Measurements from ENCODE around the gene SPDYE2. TPM values are rescaled to one million over a fixed set of nuclear protein-coding genes. Genes with fewer than 3 reads are reported as not detected.
"Not testable (repeated sequence)": the region's sequence is repeated elsewhere in the genome, so short reads cannot be mapped to it uniquely, and the experiment has no call there.

The SPDYE2 gene
- total and polyA plus RNA-seq, 2 experiments from 2014 or later, result 2.4 TPM; not detected in 1

DNA sequence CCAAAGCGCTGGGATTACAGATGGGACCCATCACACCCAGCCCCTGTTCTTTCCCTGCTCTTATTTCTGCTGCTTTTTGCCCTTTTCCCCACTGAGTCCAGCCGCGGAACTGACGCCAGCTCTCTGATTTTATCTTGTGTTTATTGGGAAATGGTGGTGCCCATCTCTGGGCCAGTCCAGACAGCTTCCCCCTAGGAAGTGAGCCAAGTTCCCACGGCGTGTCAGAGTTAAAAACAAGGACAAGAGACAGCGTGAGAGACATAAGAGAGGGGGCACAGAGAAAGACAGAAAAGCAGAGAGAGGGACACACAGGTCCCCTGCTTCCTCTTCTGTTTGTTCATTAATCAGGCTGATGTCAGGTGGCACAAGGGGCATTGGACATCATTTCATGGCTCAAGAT lies 19.4 kb upstream of the SPDYE2 start:
- not testable (repeated sequence) for H3K27ac ChIP-seq; H3K27me3 ChIP-seq; H3K9me3 ChIP-seq (ENCODE audit: low read depth); H3K4me1 ChIP-seq (ENCODE audit: insufficient read depth); H3K4me3 ChIP-seq; H4K20me1 ChIP-seq (ENCODE audit: insufficient read depth, poor library complexity, severe bottlenecking); H3K4me2 ChIP-seq; H3K36me3 ChIP-seq (replicated peaks; ENCODE audit: insufficient read depth, low read depth); H2AFZ ChIP-seq; H3K79me2 ChIP-seq; DNase-seq (ENCODE audit: low spot score); H3K9me2 ChIP-seq (replicated peaks; ENCODE audit: insufficient read depth)
- no CpG with 5 or more reads among the region's 7 CpGs for WGBS (ENCODE audit: low lambda C conversion rate, missing lambda C conversion rate)

DNA sequence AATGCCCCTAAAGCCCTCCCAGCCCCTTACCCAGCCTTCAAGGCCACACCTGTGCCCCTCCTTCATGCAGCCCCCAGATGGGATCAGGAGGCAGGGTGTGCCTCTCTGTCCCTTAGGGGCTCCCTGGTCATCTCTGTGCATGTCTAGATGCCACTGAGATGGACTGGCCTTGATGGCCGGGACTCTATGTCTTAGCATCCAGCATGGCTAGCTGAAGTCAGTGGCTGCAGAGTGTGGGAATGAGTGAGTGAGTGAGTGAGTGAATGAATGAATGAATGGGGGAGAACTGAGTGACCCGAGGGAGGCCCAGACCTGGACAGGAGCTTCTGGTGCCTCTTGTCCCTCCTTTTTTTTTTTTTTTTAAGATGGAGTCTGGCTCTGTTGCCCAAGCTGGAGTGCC lies 18.9 kb upstream of the SPDYE2 start:
- 88% methylated on average over 2 of the region's 2 CpGs for WGBS (ENCODE audit: low lambda C conversion rate, missing lambda C conversion rate)
- not testable (repeated sequence) for DNase-seq (ENCODE audit: low spot score)

DNA sequence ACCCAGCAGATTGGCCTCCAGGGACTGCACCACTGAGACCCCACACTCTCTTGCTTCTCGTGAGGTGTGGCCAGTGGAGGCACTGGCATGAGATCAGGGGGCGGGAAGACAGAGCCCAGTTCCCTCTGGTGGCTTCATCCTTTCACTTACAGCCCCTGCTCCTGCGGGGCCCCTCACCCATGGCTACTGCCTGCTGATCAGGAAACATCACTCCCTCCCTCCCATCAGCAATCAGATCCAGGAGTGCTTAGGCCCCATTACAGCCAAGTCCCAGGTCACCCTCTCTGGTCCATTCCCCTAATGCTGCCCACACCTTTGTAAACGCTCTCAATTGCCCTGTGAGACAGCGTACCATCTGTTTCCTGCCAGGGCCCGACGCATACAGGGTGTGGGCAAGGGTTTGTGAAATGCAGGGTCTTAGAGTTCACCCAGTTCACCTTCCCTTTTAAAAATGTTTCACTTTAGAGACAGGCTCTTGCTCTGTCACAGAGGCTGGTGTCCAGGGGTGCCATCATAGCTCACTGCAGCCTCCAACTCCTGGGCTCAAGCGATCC lies 15.9 kb upstream of the SPDYE2 start:
- not testable (repeated sequence) for H3K4me3 ChIP-seq; DNase-seq (ENCODE audit: low spot score); H3K9me3 ChIP-seq (ENCODE audit: low read depth); H3K27me3 ChIP-seq; H3K4me2 ChIP-seq; H3K79me2 ChIP-seq; H3K36me3 ChIP-seq (replicated peaks; ENCODE audit: insufficient read depth, low read depth); H3K9me2 ChIP-seq (replicated peaks; ENCODE audit: insufficient read depth); H3K27ac ChIP-seq; H2AFZ ChIP-seq; H4K20me1 ChIP-seq (ENCODE audit: insufficient read depth, poor library complexity, severe bottlenecking); H3K4me1 ChIP-seq (ENCODE audit: insufficient read depth)
- 83% methylated on average over 1 of the region's 8 CpGs for WGBS (ENCODE audit: low lambda C conversion rate, missing lambda C conversion rate)

More for the DNA sequence above, 18.9 kb upstream of the SPDYE2 start:
- not testable (repeated sequence) for H4K20me1 ChIP-seq (ENCODE audit: insufficient read depth, poor library complexity, severe bottlenecking); H3K79me2 ChIP-seq; H3K9me2 ChIP-seq (replicated peaks; ENCODE audit: insufficient read depth); H3K4me2 ChIP-seq; H3K4me1 ChIP-seq (ENCODE audit: insufficient read depth); H3K27me3 ChIP-seq; H3K9me3 ChIP-seq (ENCODE audit: low read depth); H3K27ac ChIP-seq; H2AFZ ChIP-seq; H3K36me3 ChIP-seq (replicated peaks; ENCODE audit: insufficient read depth, low read depth); H3K4me3 ChIP-seq

DNA sequence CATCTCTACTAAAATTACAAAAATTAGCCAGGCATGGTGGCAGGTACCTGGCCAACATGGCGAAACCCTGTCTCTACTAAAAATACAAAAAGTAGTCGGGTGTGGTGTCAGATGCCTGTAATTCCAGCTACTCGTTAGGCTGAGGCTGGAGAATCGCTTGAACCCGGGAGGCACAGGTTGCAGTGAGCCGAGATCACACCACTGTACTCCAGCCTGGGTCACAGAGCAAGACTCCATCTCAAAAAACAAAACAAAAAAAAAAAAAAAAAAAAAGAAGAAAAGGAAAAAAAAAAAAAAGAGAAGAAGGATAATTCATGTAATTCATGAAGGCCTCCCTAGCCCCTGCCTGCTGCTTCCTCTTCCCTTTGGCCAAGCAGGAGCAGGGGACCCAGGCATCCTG lies 10.4 kb upstream of the SPDYE2 start:
- not testable (repeated sequence) for H3K36me3 ChIP-seq (replicated peaks; ENCODE audit: insufficient read depth, low read depth); H3K27ac ChIP-seq; H3K9me2 ChIP-seq (replicated peaks; ENCODE audit: insufficient read depth); H3K9me3 ChIP-seq (ENCODE audit: low read depth); H2AFZ ChIP-seq; H3K79me2 ChIP-seq; H3K4me3 ChIP-seq; H3K27me3 ChIP-seq; H3K4me2 ChIP-seq; DNase-seq (ENCODE audit: low spot score); H4K20me1 ChIP-seq (ENCODE audit: insufficient read depth, poor library complexity, severe bottlenecking); H3K4me1 ChIP-seq (ENCODE audit: insufficient read depth)
- 91% methylated on average over 5 of the region's 6 CpGs for WGBS (ENCODE audit: low lambda C conversion rate, missing lambda C conversion rate)

DNA sequence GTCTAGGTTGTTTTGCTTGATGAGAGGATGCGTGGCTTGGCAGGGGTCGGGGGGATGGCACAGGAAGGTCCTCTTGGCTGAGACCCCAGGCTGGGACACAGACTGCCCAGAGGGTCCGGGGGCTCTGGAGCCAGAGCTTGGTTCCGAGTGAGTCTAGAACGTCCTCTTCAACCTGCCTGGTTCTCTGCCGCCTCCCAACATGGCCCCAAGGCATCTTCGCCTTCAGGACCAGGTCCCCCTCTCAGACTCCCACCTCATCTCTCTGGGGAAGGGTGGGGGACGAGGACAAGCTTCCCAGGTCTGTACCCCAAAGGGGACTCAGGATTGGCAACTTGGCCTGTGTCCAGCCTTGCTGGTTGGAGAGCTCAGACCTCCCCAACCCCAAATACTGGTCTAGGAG lies 8.9 kb upstream of the SPDYE2 start:
- not testable (repeated sequence) for H3K4me2 ChIP-seq; H3K36me3 ChIP-seq (replicated peaks; ENCODE audit: insufficient read depth, low read depth); H2AFZ ChIP-seq; H3K79me2 ChIP-seq; H3K4me1 ChIP-seq (ENCODE audit: insufficient read depth); H4K20me1 ChIP-seq (ENCODE audit: insufficient read depth, poor library complexity, severe bottlenecking); H3K9me3 ChIP-seq (ENCODE audit: low read depth); H3K9me2 ChIP-seq (replicated peaks; ENCODE audit: insufficient read depth); H3K4me3 ChIP-seq; H3K27me3 ChIP-seq; H3K27ac ChIP-seq; DNase-seq (ENCODE audit: low spot score)
- no CpG with 5 or more reads among the region's 8 CpGs for WGBS (ENCODE audit: low lambda C conversion rate, missing lambda C conversion rate)

DNA sequence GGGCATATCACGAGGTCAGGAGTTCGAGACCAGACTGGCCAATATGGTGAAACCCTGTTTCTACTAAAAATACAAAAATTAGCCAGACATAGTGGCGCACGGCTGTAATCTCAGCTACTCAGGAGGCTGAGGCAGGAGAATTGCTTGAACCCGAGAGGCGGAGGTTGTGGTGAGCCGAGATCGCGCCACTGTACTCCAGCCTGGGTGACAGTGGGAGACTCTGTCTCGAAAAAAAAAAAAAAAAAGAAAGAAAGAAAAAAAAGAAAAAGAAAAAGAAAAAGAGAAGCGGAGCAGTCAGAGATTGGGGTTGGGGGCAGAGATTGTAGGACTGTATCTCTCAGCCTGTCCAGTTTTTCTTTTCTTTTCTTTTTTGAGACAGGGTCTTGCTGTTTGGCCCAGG lies 8.3 kb upstream of the SPDYE2 start:
- WGBS (ENCODE audit: low lambda C conversion rate, missing lambda C conversion rate), result 92% methylated on average over 9 of the region's 11 CpGs
- H4K20me1 ChIP-seq (ENCODE audit: insufficient read depth, poor library complexity, severe bottlenecking); H3K4me3 ChIP-seq; H3K4me2 ChIP-seq; H3K79me2 ChIP-seq; H3K4me1 ChIP-seq (ENCODE audit: insufficient read depth); H3K9me3 ChIP-seq (ENCODE audit: low read depth); H3K27ac ChIP-seq; DNase-seq (ENCODE audit: low spot score); H3K9me2 ChIP-seq (replicated peaks; ENCODE audit: insufficient read depth); H3K36me3 ChIP-seq (replicated peaks; ENCODE audit: insufficient read depth, low read depth); H2AFZ ChIP-seq; H3K27me3 ChIP-seq: not testable (repeated sequence)

DNA sequence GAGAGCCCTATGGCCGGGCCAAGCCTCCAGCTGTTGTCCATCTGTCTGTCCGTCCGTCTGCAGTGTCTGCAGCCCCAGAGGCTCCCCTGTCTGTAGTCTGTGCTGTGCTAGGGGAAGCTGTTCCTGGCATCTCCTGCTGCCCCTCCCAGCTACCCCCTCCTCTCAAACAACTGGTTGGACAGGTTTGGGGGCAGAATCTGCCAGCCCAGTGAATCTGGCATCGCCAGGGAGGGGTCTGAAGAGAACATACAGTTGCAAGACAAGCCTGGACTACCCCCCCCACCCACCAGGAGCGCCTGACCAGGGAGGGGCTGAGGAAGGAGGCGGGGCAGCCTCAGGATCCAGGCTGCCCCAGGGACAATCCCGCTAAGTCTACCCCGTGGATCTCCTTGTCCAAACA lies 7.4 kb upstream of the SPDYE2 start, which contains the start of gene UPK3BL2:
UPK3BL2 (minus strand) TSS at position 101 of the 400 bp plus-strand sequence; CDS start at position 41, 60 bp downstream.
- H2AFZ ChIP-seq; H3K4me3 ChIP-seq; H3K4me2 ChIP-seq; H3K9me3 ChIP-seq (ENCODE audit: low read depth); H4K20me1 ChIP-seq (ENCODE audit: insufficient read depth, poor library complexity, severe bottlenecking); H3K9me2 ChIP-seq (replicated peaks; ENCODE audit: insufficient read depth); H3K4me1 ChIP-seq (ENCODE audit: insufficient read depth); H3K27ac ChIP-seq; H3K36me3 ChIP-seq (replicated peaks; ENCODE audit: insufficient read depth, low read depth); H3K79me2 ChIP-seq; DNase-seq (ENCODE audit: low spot score); H3K27me3 ChIP-seq: not testable (repeated sequence)
- WGBS (ENCODE audit: low lambda C conversion rate, missing lambda C conversion rate), result no CpG with 5 or more reads among the region's 8 CpGs

DNA sequence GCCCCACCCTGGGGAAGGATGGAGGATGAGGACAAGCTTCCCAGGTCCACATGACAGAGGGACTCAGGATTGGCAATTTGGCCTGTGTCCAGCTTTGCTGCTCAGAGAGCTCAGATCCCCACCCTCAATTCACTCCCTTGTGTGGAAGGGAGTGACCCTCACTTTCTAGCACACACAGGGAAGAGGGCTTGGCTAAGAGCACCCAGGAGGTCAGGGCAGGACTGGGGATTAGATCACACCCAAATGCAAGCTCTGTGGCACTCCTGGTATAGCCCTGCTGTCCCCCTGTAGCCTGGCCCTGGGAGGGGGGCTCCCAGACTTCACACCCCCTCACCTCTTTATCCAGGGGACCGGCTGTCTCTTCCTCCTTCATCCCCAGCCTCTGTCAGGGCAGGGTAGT lies 6.7 kb upstream of the SPDYE2 start:
- H3K27me3 ChIP-seq; H3K9me3 ChIP-seq (ENCODE audit: low read depth); H3K4me3 ChIP-seq; H3K27ac ChIP-seq; H2AFZ ChIP-seq; H3K4me1 ChIP-seq (ENCODE audit: insufficient read depth); H4K20me1 ChIP-seq (ENCODE audit: insufficient read depth, poor library complexity, severe bottlenecking); H3K4me2 ChIP-seq; H3K9me2 ChIP-seq (replicated peaks; ENCODE audit: insufficient read depth); H3K79me2 ChIP-seq; H3K36me3 ChIP-seq (replicated peaks; ENCODE audit: insufficient read depth, low read depth); DNase-seq (ENCODE audit: low spot score): not testable (repeated sequence)
- WGBS (ENCODE audit: low lambda C conversion rate, missing lambda C conversion rate), result no CpG with 5 or more reads among the region's 1 CpG

DNA sequence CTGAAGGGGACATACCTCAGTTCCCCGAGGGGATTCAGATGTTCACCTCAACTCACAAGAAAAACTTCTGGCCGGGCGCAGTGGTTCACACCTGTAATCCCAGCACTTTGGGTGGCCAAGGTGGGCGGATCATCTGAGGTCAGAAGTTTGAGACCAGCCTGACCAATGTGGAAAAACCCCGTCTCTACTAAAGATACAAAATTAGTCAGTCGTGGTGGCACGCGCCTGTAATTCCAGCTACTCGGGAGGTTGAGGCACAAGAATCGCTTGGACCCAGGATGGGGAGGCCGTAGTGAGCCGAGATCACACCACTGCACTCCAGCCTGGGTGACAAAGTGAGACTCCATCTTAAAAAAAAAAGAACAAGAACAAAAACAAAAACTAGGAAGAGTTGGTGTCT lies 5.7 kb upstream of the SPDYE2 start:
- not testable (repeated sequence) for H3K27ac ChIP-seq; H3K36me3 ChIP-seq (replicated peaks; ENCODE audit: insufficient read depth, low read depth); DNase-seq (ENCODE audit: low spot score); H3K79me2 ChIP-seq; H3K4me1 ChIP-seq (ENCODE audit: insufficient read depth); H3K9me3 ChIP-seq (ENCODE audit: low read depth); H3K27me3 ChIP-seq; H2AFZ ChIP-seq; H3K9me2 ChIP-seq (replicated peaks; ENCODE audit: insufficient read depth); H4K20me1 ChIP-seq (ENCODE audit: insufficient read depth, poor library complexity, severe bottlenecking); H3K4me3 ChIP-seq; H3K4me2 ChIP-seq
- WGBS (ENCODE audit: low lambda C conversion rate, missing lambda C conversion rate), result 97% methylated on average over 9 of the region's 12 CpGs

All from hepatocyte (in vitro differentiated cells).